ENCODE measurements around the gene ZGLP1.
A peak's percentile ranks its signal among the peaks of the same experiment; 100 is the strongest.

The ZGLP1 gene

GRCh38 chr19:10262771-10263170, 46.8 kb downstream of the ZGLP1 start:
- H2AFZ ChIP-seq (ENCODE audit: low read length), result no peak overlapping the region
- H3F3A ChIP-seq (ENCODE audit: low read depth), result no peaks in the 10 kb centered on the region
- H3K9ac ChIP-seq (ENCODE audit: low read depth, low read length, poor library complexity, severe bottlenecking), result no peak overlapping the region
- peaks cover 9% of the 10 kb centered on the region; the same call in 1 of the 2 replicates for H3K36me3 ChIP-seq (ENCODE audit: insufficient read depth, low read length)
- H3K9me2 ChIP-seq (replicated peaks; ENCODE audit: low read depth, low read length), result no peaks in the 10 kb centered on the region
- no peaks in the 10 kb centered on the region for H3K4me1 ChIP-seq (ENCODE audit: insufficient read depth, low read length, poor library complexity, severe bottlenecking)
- H3K4me2 ChIP-seq (ENCODE audit: low read depth, low read length, poor library complexity, severe bottlenecking), result no peak overlapping the region
- no peaks in the 10 kb centered on the region for H3K27me3 ChIP-seq (ENCODE audit: insufficient read depth, low read length, poor library complexity, severe bottlenecking)
- H3K4me3 ChIP-seq (ENCODE audit: low read length, poor library complexity, severe bottlenecking), result no peak overlapping the region
- no peak for TF ChIP-seq EZH2phosphoT487 (IDR thresholded peaks at IDR 0.05; ENCODE audit: borderline replicate concordance)
- TF ChIP-seq CTCF (conservative IDR thresholded peaks at IDR 0.05; ENCODE audit: low read length), result no peak
- no peaks in the 10 kb centered on the region for H4K20me1 ChIP-seq (ENCODE audit: insufficient read depth, low read length, poor library complexity, severe bottlenecking)
- no peaks in the 10 kb centered on the region for H3K79me2 ChIP-seq (ENCODE audit: insufficient read depth, low read length)
- H3K9me3 ChIP-seq (ENCODE audit: insufficient read depth, low read depth, low read length), result no peaks in the 10 kb centered on the region

DNA sequence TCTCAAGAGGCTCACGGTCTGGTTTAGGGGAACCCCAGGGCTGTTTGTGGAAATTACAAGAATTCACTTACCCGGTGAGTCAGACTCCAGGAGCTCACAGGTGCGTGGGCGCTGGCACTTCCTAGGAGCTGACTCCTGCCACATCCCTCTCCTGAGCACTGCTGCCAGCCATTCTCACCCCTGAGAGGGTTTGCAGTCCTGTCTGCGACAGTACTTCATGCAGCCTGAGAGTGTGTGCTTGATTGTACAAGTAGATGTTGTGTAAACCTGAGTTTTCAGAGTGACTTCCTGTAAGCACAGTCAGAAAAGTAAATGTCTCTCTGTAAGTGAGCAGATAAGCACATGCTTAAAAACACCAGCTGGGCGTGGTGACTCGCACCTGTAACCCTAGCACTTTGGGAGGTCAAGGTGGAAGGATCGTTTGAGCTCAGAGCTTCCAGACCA, 49.5 kb downstream of the ZGLP1 start:
- Histone ChIP-seq H3K9ac (ENCODE audit: low read depth, low read length, poor library complexity, severe bottlenecking) (no peak overlapping the region), H3K4me3 (ENCODE audit: low read length, poor library complexity, severe bottlenecking) (no peak overlapping the region), H3K27me3 (ENCODE audit: insufficient read depth, low read length, poor library complexity, severe bottlenecking) (no peaks in the 10 kb centered on the region), H3F3A (ENCODE audit: low read depth) (no peaks in the 10 kb centered on the region), H4K20me1 (ENCODE audit: insufficient read depth, low read length, poor library complexity, severe bottlenecking) (no peaks in the 10 kb centered on the region), H3K79me2 (ENCODE audit: insufficient read depth, low read length) (no peaks in the 10 kb centered on the region), H2AFZ (ENCODE audit: low read length) (no peak overlapping the region), H3K9me3 (ENCODE audit: insufficient read depth, low read depth, low read length) (no peaks in the 10 kb centered on the region), H3K4me2 (ENCODE audit: low read depth, low read length, poor library complexity, severe bottlenecking) (no peak overlapping the region), H3K4me1 (ENCODE audit: insufficient read depth, low read length, poor library complexity, severe bottlenecking) (no peaks in the 10 kb centered on the region), H3K36me3 (ENCODE audit: insufficient read depth, low read length) (peaks cover 19% of the 10 kb centered on the region; the same call in 1 of the 2 replicates), H3K9me2 (replicated peaks; ENCODE audit: low read depth, low read length) (no peaks in the 10 kb centered on the region)
- TF ChIP-seq EZH2phosphoT487 (IDR thresholded peaks at IDR 0.05; ENCODE audit: borderline replicate concordance) (no peak), CTCF (conservative IDR thresholded peaks at IDR 0.05; ENCODE audit: low read length) (no peak)

DNA sequence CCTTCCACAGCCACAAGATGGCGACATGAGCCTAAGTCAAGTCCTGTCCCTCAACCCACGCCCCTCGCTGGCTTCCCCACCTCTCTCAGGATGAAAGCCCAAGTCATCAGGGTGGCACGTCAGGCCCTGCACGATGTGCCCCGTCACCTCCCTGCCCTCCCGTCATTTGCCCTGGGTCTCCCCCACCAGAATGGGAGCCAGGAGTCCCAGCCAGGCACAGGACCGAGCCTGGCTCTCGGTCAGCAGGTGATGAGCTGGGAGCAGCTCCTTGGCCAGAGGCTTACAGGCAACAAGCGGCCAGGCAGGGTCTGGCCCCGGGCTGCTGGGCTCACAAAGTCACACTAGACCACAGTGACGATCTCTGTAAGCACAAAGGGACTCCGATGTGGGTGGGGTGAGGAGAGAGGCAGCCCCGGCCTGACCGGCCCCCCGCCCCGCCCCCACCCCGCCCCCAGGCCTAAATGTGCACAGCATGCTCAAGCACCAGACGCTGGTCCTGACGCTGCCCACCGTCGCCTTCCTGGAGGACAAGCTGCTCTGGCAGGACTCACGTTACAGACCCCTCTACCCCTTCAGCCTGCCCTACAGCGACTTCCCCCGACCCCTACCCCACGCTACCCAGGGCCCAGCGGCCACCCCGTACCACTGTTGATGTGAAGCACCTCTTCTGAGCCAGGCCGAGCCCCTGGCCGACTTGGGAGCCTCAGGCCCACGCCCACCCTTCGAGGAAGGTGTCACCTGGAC, 50.3 kb downstream of the ZGLP1 start:
- Histone ChIP-seq H3K4me1 (ENCODE audit: insufficient read depth, low read length, poor library complexity, severe bottlenecking) (no peaks in the 10 kb centered on the region), H3K36me3 (ENCODE audit: insufficient read depth, low read length) (peaks cover 19% of the 10 kb centered on the region; the same call in 1 of the 2 replicates), H3F3A (ENCODE audit: low read depth) (no peaks in the 10 kb centered on the region), H3K79me2 (ENCODE audit: insufficient read depth, low read length) (peaks cover 1% of the 10 kb centered on the region; the same call in 1 of the 2 replicates), H3K4me3 (ENCODE audit: low read length, poor library complexity, severe bottlenecking) (no peak overlapping the region), H3K9ac (ENCODE audit: low read depth, low read length, poor library complexity, severe bottlenecking) (no peak overlapping the region), H3K27me3 (ENCODE audit: insufficient read depth, low read length, poor library complexity, severe bottlenecking) (no peaks in the 10 kb centered on the region), H2AFZ (ENCODE audit: low read length) (no peak overlapping the region), H3K9me2 (replicated peaks; ENCODE audit: low read depth, low read length) (no peaks in the 10 kb centered on the region), H4K20me1 (ENCODE audit: insufficient read depth, low read length, poor library complexity, severe bottlenecking) (no peaks in the 10 kb centered on the region), H3K4me2 (ENCODE audit: low read depth, low read length, poor library complexity, severe bottlenecking) (no peak overlapping the region), H3K9me3 (ENCODE audit: insufficient read depth, low read depth, low read length) (no peaks in the 10 kb centered on the region)
- peak; percentile 69 for TF ChIP-seq CTCF (conservative IDR thresholded peaks at IDR 0.05; ENCODE audit: low read length)
- TF ChIP-seq EZH2phosphoT487 (IDR thresholded peaks at IDR 0.05; ENCODE audit: borderline replicate concordance), result no peak

Measured in Loucy (cell line).